GM19099 (cell line): ENCODE data around the gene RAD51.
A peak's percentile ranks its signal among the peaks of the same experiment; 100 is the strongest.

ENCODE experiments used
- POLR2A ChIP-seq: IDR thresholded peaks from 3 replicates; pipeline ENCODE4 v1.6.1; 2011; ENCODE audit warnings: low read depth; ENCODE audit not compliant: insufficient read length; ENCODE audit errors: extremely low read depth

Gene RAD51

GRCh38 chr15:40749151-40749630 is 54.2 kb downstream of the RAD51 start:
- no peak for TF ChIP-seq POLR2A

- no peak for TF ChIP-seq POLR2A
Observed at GRCh38 chr15:40750885-40751284, 55.9 kb downstream of the RAD51 start.

GRCh38 chr15:40751745-40752144 is 56.8 kb downstream of the RAD51 start:
- no peak for TF ChIP-seq POLR2A

- TF ChIP-seq POLR2A = no peak
Observed at GRCh38 chr15:40754574-40754882, 59.6 kb downstream of the RAD51 start.

- peak; percentile 94 for TF ChIP-seq POLR2A
Observed at GRCh38 chr15:40754883-40755811, 60.2 kb downstream of the RAD51 start, which contains the start of gene RMDN3. Gene RMDN3, minus strand, starts transcription at chr15:40755254. Its CDS starts 471 bp downstream, at chr15:40754783.

GRCh38 chr15:40755812-40756208 is 60.8 kb downstream of the RAD51 start:
- no peak for TF ChIP-seq POLR2A

GRCh38 chr15:40756938-40757337 is 62.0 kb downstream of the RAD51 start:
- TF ChIP-seq POLR2A = no peak

GRCh38 chr15:40759961-40760360 is 65.0 kb downstream of the RAD51 start:
- TF ChIP-seq POLR2A = no peak

- TF ChIP-seq POLR2A = no peak
Observed at GRCh38 chr15:40762919-40763800, 68.2 kb downstream of the RAD51 start.

- no peak for TF ChIP-seq POLR2A
Observed at GRCh38 chr15:40763801-40764628, 69.0 kb downstream of the RAD51 start, which contains the start of gene GCHFR. Gene GCHFR, plus strand, starts transcription at chr15:40764068. Its CDS starts 113 bp downstream, at chr15:40764181.

- no peak for TF ChIP-seq POLR2A
Observed at GRCh38 chr15:40764629-40765103, 69.7 kb downstream of the RAD51 start.

- no peak for TF ChIP-seq POLR2A
Observed at GRCh38 chr15:40766194-40766815, 71.3 kb downstream of the RAD51 start.

GRCh38 chr15:40766906-40767837 is 72.2 kb downstream of the RAD51 start:
- TF ChIP-seq POLR2A = no peak
